Kidney (tissue), 14 donors: Measurements from ENCODE around the gene PLIN1. TPM values are rescaled to one million over a fixed set of nuclear protein-coding genes. Genes with fewer than 3 reads are reported as not detected.
A peak's percentile ranks its signal among the peaks of the same experiment; 100 is the strongest.

Experiments used
- DNase-seq, 5 donors: peaks; one replicate each; pipeline ENCODE4 v3.0.0-alpha.2; 2013 to 2020
- FAIRE-seq: peaks from 2 replicates; lab custom pipeline; 2012; peaks lifted over from hg19 to GRCh38; lab: Jason Lieb, UNC
- H3K27ac ChIP-seq, 2 donors: one replicate each; pipeline ENCODE4 v1.7.0; 2013; ENCODE audit warnings: low read depth in 2 of 2, low read length in 2 of 2, inconsistent platforms in 1 of 2
- H3K27me3 ChIP-seq: one replicate; pipeline ENCODE4 v1.7.1; 2013; ENCODE audit warnings: low read length, inconsistent platforms; ENCODE audit not compliant: control insufficient read depth, insufficient read depth
- H3K36me3 ChIP-seq, 3 donors: one replicate each; pipeline versions ENCODE4 v1.7.0 to v1.7.1; 2013; ENCODE audit warnings: low read length in 3 of 3, control low read depth in 1 of 3, inconsistent platforms in 1 of 3; ENCODE audit not compliant: insufficient read depth in 3 of 3, control insufficient read depth in 2 of 3
- H3K4me1 ChIP-seq, 3 donors: one replicate each; pipeline versions ENCODE4 v1.7.0 to v1.7.1; 2013; ENCODE audit warnings: low read length in 3 of 3, inconsistent platforms in 1 of 3, low read depth in 1 of 3; ENCODE audit not compliant: control insufficient read depth in 2 of 3, insufficient read depth in 2 of 3
- H3K4me3 ChIP-seq, 3 donors: one replicate each; pipeline versions ENCODE4 v1.7.0 to v1.8.1; 2013; ENCODE audit warnings: low read length in 3 of 3, control low read depth in 1 of 3, inconsistent platforms in 1 of 3
- H3K9ac ChIP-seq, 3 donors: one replicate each; pipeline versions ENCODE4 v1.7.0 to v1.7.1; 2013; ENCODE audit warnings: low read length in 3 of 3, control low read depth in 1 of 3, inconsistent platforms in 1 of 3
- H3K9me3 ChIP-seq, 3 donors: one replicate each; pipeline versions ENCODE4 v1.7.0 to v1.7.1; 2013; ENCODE audit warnings: low read length in 3 of 3, control low read depth in 1 of 3, inconsistent platforms in 1 of 3; ENCODE audit not compliant: control insufficient read depth in 2 of 3, insufficient read depth in 1 of 3
- intact Hi-C: fragments of 100-400 bp; cut with DNase I; formaldehyde crosslinking; loops from one replicate; pipeline ENCODE4 v1.11.1; 2022
- polyA plus RNA-seq: library from polyadenylated mRNA; stranded (reverse); fragments of 350-450 nt; fragmentation: Illumina TruSeq; extraction: RNeasy Lipid Tissue Mini Kit (QIAGEN cat#74804); gene quantifications from one replicate; pipeline ENCODE4 v1.2.3, GENCODE V29; 2014; ENCODE audit warnings: low read depth, low replicate concordance; ENCODE audit not compliant: insufficient read depth
- total RNA-seq: library from RNA; stranded (reverse); fragmentation: NEBNext Ultra II Directional; extraction: Animal tissue kit (Norgen Biotek cat#: 25700); gene quantifications from one replicate; pipeline ENCODE4 v1.2.1, GENCODE V29; 2021
- TF ChIP-seq, protein P1 (sequence below): IDR thresholded peaks from 3 replicates; pipeline ENCODE4 v1.5.1; 2012; ENCODE audit warnings: mild to moderate bottlenecking, moderate library complexity, borderline replicate concordance; ENCODE audit not compliant: insufficient read depth; ENCODE audit errors: extremely low read depth
- donor health status: control.
- donor health status: control.
- donor health status: control.
- donor health status: control.
- donor health status: control.
- donor health status: DM: yes; HTN: yes; CAD: no.
- donor health status: Normal renal cell carcinoma (clear cell type).

PLIN1 gene
- total and polyA plus RNA-seq, 2 donors from 2014 or later: 0.86 to 2.1 TPM

DNA sequence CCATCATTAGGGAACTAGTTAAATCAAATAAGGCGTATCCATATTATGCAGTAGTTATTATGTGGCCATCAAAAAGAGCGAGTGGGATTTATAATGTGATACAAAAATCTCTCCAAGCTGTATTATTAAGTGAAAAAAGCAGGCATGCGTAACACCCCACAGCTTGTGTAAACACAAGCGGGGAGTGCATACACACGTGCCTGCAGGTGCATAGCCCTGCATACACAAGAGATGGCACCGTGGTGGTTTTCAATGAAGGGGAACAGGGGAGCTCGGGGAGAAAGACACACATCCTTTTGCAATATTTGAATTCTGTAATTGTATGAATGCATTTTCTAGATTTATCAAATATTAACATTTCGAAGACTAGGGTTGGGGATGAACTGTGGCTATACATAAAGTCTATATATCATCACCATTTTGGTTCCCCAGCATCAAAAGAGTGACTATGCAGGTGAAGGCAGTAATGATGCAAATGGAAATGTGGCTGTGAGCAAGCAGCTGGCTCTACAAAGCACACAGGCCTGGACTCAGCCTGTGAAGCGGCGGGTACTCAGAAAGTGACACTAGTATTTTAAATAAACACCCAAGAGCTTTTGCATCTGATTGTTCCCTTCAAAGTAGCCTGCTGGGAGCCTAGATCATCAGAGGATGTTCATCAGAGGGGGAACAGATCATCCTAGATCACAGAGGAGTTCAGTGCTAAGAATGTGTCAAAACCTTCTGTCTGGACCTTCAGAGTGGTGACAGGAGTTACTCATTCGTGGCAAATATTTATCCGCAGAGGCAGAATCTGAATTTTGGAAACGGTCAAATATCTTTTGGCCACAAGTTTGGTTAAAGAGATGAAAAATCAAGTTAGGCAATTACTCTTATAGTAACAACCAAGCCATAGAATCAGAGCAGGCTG lies 14.5 kb downstream of the PLIN1 start:
- intact Hi-C loops: no loop called here
- H3K9me3 ChIP-seq: no peaks in the 10 kb centered on the region
- no peak overlapping the region for H3K9ac ChIP-seq
- no peak overlapping the region for H3K27ac ChIP-seq
- no peaks in the 10 kb centered on the region for H3K27me3 ChIP-seq
- H3K4me3 ChIP-seq: peak overlapping the region in 2 of 3 donors; percentile 29
- DNase-seq: no peak
- FAIRE-seq: no peak
- no peaks in the 10 kb centered on the region for H3K36me3 ChIP-seq
- peaks cover 0 to 4% (median 0%) of the 10 kb centered on the region in 3 donors for H3K4me1 ChIP-seq
- TF ChIP-seq, protein P1, sequence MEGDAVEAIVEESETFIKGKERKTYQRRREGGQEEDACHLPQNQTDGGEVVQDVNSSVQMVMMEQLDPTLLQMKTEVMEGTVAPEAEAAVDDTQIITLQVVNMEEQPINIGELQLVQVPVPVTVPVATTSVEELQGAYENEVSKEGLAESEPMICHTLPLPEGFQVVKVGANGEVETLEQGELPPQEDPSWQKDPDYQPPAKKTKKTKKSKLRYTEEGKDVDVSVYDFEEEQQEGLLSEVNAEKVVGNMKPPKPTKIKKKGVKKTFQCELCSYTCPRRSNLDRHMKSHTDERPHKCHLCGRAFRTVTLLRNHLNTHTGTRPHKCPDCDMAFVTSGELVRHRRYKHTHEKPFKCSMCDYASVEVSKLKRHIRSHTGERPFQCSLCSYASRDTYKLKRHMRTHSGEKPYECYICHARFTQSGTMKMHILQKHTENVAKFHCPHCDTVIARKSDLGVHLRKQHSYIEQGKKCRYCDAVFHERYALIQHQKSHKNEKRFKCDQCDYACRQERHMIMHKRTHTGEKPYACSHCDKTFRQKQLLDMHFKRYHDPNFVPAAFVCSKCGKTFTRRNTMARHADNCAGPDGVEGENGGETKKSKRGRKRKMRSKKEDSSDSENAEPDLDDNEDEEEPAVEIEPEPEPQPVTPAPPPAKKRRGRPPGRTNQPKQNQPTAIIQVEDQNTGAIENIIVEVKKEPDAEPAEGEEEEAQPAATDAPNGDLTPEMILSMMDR: no peak

DNA sequence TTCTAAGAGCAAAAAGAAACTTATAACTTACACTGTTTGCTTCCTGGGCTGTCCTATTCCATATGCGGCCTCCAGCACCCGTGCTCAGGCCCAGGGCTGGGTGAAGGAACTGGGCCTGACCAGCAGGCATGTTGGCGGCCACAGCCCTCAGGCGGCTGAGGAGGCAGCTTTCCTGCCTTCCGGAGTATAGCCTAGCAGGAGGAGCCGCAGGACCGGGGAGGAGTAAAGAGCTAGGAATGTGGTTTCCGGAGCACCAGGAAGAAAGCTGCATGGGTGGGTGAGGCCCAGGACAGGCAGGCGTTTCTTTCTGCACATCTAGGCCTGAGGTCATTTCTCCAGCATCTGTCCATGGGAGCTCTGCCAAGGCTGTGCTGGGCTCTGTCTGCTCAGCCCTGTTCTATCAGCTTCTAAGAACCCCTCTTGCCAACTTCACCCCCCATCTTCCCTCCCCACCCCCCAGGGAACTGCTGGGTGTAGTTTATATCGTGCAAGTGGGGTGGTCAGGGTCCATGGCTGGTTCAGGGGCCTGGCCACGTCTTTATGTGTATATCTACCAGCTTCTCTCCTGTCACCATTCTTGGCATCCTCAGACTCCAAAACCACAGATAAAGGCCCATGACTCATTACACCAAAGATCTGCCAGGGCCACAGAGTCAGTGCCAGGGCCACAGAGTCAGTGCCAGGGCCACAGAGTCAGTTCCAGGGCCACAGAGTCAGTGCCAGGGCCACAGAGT lies 16.1 kb downstream of the PLIN1 start:
- Histone ChIP-seq H3K4me1 (peaks cover 0 to 4% (median 0%) of the 10 kb centered on the region in 3 donors), H3K9me3 (no peaks in the 10 kb centered on the region), H3K36me3 (no peaks in the 10 kb centered on the region), H3K27ac (no peak overlapping the region), H3K4me3 (no peak overlapping the region), H3K27me3 (no peaks in the 10 kb centered on the region), H3K9ac (no peak overlapping the region)
- peak; percentile 24 to 75 (median 57) for DNase-seq
- FAIRE-seq: no peak
- TF ChIP-seq, protein P1: no peak
- intact Hi-C loops: no loop called here

DNA sequence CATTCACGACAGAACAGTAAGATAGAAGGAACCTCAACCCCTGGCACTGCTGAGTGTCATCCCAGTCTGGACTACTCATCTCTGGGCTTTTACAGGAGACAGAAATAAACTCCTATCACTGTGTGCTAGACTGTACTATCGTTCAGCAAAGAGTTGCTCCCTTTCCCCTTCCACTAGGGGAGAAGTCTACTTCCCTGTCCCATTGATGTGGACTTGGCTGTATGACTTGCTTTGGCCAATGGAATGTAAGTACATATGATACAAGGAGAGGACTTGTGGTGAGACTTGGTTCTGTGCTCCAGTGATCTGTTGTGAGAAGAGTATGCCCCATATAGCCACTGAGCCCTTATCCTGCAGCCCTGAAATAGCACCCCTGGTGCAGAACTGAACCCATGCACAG lies 18.6 kb downstream of the PLIN1 start:
- TF ChIP-seq, protein P1: no peak
- Histone ChIP-seq H3K4me1 (peaks cover 0 to 4% (median 0%) of the 10 kb centered on the region in 3 donors), H3K27me3 (no peaks in the 10 kb centered on the region), H3K36me3 (no peaks in the 10 kb centered on the region), H3K27ac (no peak overlapping the region), H3K9ac (no peak overlapping the region), H3K4me3 (no peak overlapping the region), H3K9me3 (no peaks in the 10 kb centered on the region)
- intact Hi-C loops: no loop called here
- no peak for FAIRE-seq
- DNase-seq: no peak
